Femur (tissue), 1 donor: ENCODE data around the gene RAF1.
"Not testable (repeated sequence)": the region's sequence is repeated elsewhere in the genome, so short reads cannot be mapped to it uniquely, and the experiment has no call there.

ENCODE experiments used
- DNase-seq: peaks from one replicate; pipeline ENCODE4 v3.0.0-alpha.2; 2017

Gene RAF1

GRCh38 chr3:12675115-12675810 lies 11.3 kb upstream of the RAF1 start:
- DNase-seq = no peak

- not testable (repeated sequence) for DNase-seq
Measured at GRCh38 chr3:12673956-12674736, 10.2 kb upstream of the RAF1 start.

GRCh38 chr3:12671120-12671450 lies 7.2 kb upstream of the RAF1 start:
- no peak for DNase-seq

- no peak for DNase-seq
Measured at GRCh38 chr3:12670365-12671119, 6.6 kb upstream of the RAF1 start.

- DNase-seq = peak; percentile 69
Measured at GRCh38 chr3:12663401-12663935, 449 bp downstream of the RAF1 start.

GRCh38 chr3:12662593-12663400 lies 1.1 kb downstream of the RAF1 start:
- peak; percentile 72 for DNase-seq

- no peak for DNase-seq
Measured at GRCh38 chr3:12661926-12662592, 1.9 kb downstream of the RAF1 start.

- not testable (repeated sequence) for DNase-seq
Measured at GRCh38 chr3:12661375-12661774, 2.5 kb downstream of the RAF1 start.

- no peak for DNase-seq
Measured at GRCh38 chr3:12660196-12660595, 3.7 kb downstream of the RAF1 start.

- no peak for DNase-seq
Measured at GRCh38 chr3:12659316-12660015, 4.5 kb downstream of the RAF1 start.

- DNase-seq = no peak
Measured at GRCh38 chr3:12658593-12659058, 5.3 kb downstream of the RAF1 start.

GRCh38 chr3:12656850-12657249 lies 7.1 kb downstream of the RAF1 start:
- DNase-seq = no peak

GRCh38 chr3:12656193-12656592 lies 7.7 kb downstream of the RAF1 start:
- DNase-seq = no peak

- DNase-seq = no peak
Measured at GRCh38 chr3:12655701-12656100, 8.2 kb downstream of the RAF1 start.

GRCh38 chr3:12653747-12654146 lies 10.2 kb downstream of the RAF1 start:
- DNase-seq = no peak

GRCh38 chr3:12648384-12648959 lies 15.4 kb downstream of the RAF1 start:
- no peak for DNase-seq

- no peak for DNase-seq
Measured at GRCh38 chr3:12644331-12644937, 19.5 kb downstream of the RAF1 start.

GRCh38 chr3:12643724-12644123 lies 20.2 kb downstream of the RAF1 start:
- no peak for DNase-seq

- DNase-seq = no peak
Measured at GRCh38 chr3:12643010-12643380, 20.9 kb downstream of the RAF1 start.

GRCh38 chr3:12640853-12641252 lies 23.1 kb downstream of the RAF1 start:
- DNase-seq = not testable (repeated sequence)
